Osteocyte (in vitro differentiated cells): ENCODE data around the gene RGS17. TPM values are rescaled to one million over a fixed set of nuclear protein-coding genes. Genes with fewer than 3 reads are reported as not detected.

ENCODE experiments used
- DNase-seq: peaks from one replicate; pipeline ENCODE4 v3.0.0; 2021; ENCODE audit warnings: mixed read lengths; ENCODE audit not compliant: unreplicated experiment; ENCODE audit errors: extremely low spot score
- H3K27ac Mint-ChIP-seq: one replicate; pipeline ENCODE4 v1.8.0; 2021; ENCODE audit warnings: mild to moderate bottlenecking, mixed read lengths; ENCODE audit not compliant: unreplicated experiment
- H3K27me3 Mint-ChIP-seq: one replicate; pipeline ENCODE4 v1.8.0; 2021; ENCODE audit warnings: mixed read lengths; ENCODE audit not compliant: unreplicated experiment
- H3K36me3 Mint-ChIP-seq: one replicate; pipeline ENCODE4 v1.8.0; 2021; ENCODE audit warnings: mixed read lengths; ENCODE audit not compliant: unreplicated experiment
- H3K4me1 Mint-ChIP-seq: one replicate; pipeline ENCODE4 v1.8.0; 2021; ENCODE audit warnings: mixed read lengths; ENCODE audit not compliant: unreplicated experiment
- H3K4me3 Mint-ChIP-seq: one replicate; pipeline ENCODE4 v1.8.0; 2021; ENCODE audit warnings: mild to moderate bottlenecking, moderate library complexity, mixed read lengths; ENCODE audit not compliant: unreplicated experiment
- H3K9me3 Mint-ChIP-seq: one replicate; pipeline ENCODE4 v1.8.0; 2021; ENCODE audit warnings: mixed read lengths; ENCODE audit not compliant: unreplicated experiment
- CTCF ChIP-seq: fragments of 200-600 bp; sonication (generic); IDR thresholded peaks from 2 replicates; pipeline ENCODE4 v1.5.0; 2021; ENCODE audit warnings: antibody characterized with exemption, mild to moderate bottlenecking, moderate library complexity
- total RNA-seq: library from RNA; stranded (reverse); gene quantifications from 2 replicates; pipeline ENCODE4 v1.2.1, GENCODE V29; 2021

Gene RGS17
- total RNA-seq, 1 donor from 2014 or later, result 2.9 TPM

GRCh38 chr6:152959333-152959732 lies 171.7 kb downstream of the RGS17 start:
- H3K36me3 Mint-ChIP-seq, result no peaks in the 10 kb centered on the region
- H3K9me3 Mint-ChIP-seq, result peaks cover 3% of the 10 kb centered on the region
- DNase-seq, result no peak
- peaks cover 2% of the 10 kb centered on the region for H3K4me1 Mint-ChIP-seq
- no peak overlapping the region for H3K27ac Mint-ChIP-seq
- H3K4me3 Mint-ChIP-seq, result no peak overlapping the region
- no peak for TF ChIP-seq CTCF
- H3K27me3 Mint-ChIP-seq, result peaks cover 17% of the 10 kb centered on the region

- no peaks in the 10 kb centered on the region for H3K9me3 Mint-ChIP-seq
- peaks cover 2% of the 10 kb centered on the region for H3K4me1 Mint-ChIP-seq
- H3K4me3 Mint-ChIP-seq, result no peak overlapping the region
- H3K36me3 Mint-ChIP-seq, result no peaks in the 10 kb centered on the region
- no peak overlapping the region for H3K27ac Mint-ChIP-seq
- no peak for DNase-seq
- peaks cover 13% of the 10 kb centered on the region for H3K27me3 Mint-ChIP-seq
- no peak for TF ChIP-seq CTCF
These were observed 173.3 kb downstream of the RGS17 start for GRCh38 chr6:152957796-152958195.

Other genes starting within 250 kb of the RGS17 start
- 8.6 and 8.9 TPM in 2 replicates for gene FBXO5, start 148.2 kb downstream of the RGS17 start, total RNA-seq
- gene MTRF1L, start 128.6 kb downstream of the RGS17 start, total RNA-seq, result 15.9 and 16.9 TPM in 2 replicates